Amniotic stem cell (primary cell): ENCODE results near the gene ANKRD30A.
"Not testable (repeated sequence)": the region's sequence is repeated elsewhere in the genome, so short reads cannot be mapped to it uniquely, and the experiment has no call there.

ENCODE experiments used
- DNase-seq: peaks from one replicate; lab custom pipeline; 2025; lab: John Stamatoyannopoulos, UW

ANKRD30A gene

GRCh38 chr10:37125191-37125732 lies at the start of gene ANKRD30A:
Gene ANKRD30A (plus strand): TSS chr10:37125598. CDS start chr10:37125788, 190 bp downstream.
- no peak for DNase-seq

GRCh38 chr10:37076083-37076482 lies 49.3 kb upstream of the ANKRD30A start:
- not testable (repeated sequence) for DNase-seq

- DNase-seq, result no peak
These were observed 29.4 kb upstream of the ANKRD30A start for GRCh38 chr10:37095792-37096573.

DNA sequence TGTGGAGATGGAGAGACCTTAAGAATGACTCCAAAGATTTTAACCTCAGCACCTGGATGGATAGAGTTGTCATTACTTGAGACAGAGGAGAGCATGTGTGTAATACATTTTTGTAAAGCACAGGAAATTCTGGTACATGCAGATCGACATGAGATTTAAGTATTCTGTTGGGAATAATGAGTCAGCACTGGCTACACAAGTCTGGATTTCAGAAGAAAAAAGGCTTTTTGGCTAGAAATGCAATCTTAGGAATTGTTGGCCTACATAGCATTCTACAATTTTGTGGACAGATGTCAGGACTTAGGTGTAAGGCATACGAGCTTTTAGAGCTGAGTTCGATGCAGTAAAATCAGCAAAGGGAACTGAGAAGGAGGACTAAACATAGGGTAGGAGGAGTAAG lies 24.1 kb upstream of the ANKRD30A start:
- no peak for DNase-seq

DNA sequence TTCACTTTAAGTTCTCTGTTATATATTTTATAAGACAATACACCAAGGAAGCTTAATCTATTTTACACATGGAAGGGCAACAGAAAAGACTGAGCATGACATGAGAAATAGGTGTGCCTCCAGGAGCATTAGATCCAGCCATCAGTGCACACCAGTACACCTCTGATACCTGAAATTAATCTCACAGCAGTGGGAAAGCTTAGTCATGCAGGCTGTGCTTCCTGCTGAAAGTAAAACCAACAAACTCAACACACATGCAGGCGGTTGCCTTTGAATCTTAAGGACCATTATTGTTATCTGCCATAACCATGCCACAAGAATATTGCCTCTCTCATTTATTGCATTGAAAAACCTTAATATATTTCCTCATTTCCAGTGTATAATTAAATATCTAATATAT lies 16.4 kb upstream of the ANKRD30A start:
- no peak for DNase-seq

DNA sequence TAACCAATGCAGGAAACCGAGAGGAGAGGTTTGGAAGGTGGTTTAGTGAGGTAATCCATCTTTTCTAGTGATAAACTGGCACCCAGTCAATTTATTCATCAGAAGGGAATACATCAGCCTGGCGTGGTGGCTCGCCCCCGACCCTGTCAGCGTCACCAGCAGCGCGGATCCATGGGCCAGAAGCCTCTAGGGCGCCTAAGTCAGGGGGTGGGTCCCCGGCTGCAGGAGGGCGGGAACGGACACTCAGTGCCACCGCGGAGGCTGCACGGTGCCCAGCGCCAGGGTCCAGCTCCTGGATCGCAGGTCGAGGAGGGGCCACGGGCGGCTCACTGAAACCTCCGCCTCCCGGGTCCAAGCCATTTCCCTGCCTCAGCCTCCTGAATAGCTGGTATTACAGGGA lies 866 bp upstream of the ANKRD30A start:
- no peak for DNase-seq

DNA sequence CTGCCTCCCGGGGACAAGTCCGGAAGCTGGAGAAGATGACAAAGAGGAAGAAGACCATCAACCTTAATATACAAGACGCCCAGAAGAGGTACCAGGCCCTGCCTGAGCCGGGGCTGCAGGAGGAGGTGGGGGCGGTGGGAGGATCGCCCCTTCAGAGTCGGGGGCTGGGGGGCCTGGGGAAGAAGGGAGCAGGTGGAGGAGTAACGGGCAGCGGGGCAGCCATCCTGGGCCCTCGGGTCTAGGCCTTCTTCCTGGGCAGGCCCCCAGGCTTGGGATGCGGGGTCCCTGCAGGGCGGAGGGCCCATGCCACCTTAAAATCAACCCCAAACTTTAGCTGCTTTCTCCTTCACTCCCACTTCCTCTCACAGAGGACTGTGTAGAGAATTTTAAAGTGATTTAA lies 523 bp downstream of the ANKRD30A start:
- no peak for DNase-seq

- no peak for DNase-seq
These were observed 21.0 kb downstream of the ANKRD30A start for GRCh38 chr10:37146443-37146842.

- not testable (repeated sequence) for DNase-seq
These were observed 37.0 kb downstream of the ANKRD30A start for GRCh38 chr10:37162430-37162829.

- DNase-seq, result not testable (repeated sequence)
These were observed 46.5 kb downstream of the ANKRD30A start for GRCh38 chr10:37171945-37172344.

DNA sequence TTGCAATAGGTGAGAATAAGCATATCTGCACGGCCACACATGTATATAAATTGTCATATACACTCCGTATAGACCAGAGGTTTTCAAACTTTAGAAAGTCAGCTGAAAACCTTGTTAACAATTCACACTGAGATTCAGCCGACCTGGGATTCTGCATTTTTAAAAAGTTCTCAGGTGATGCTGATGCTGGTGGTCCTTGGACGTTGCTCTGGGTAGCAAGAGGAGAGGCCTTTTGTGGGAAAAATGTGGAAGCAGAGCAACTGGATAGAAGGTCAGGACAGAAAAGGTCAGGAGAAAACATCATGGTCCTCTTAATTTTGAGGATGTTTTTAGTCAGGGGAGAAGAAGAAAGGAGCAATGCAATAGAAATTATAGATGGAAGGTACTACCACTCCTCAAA lies 52.9 kb downstream of the ANKRD30A start:
- DNase-seq, result not testable (repeated sequence)

DNA sequence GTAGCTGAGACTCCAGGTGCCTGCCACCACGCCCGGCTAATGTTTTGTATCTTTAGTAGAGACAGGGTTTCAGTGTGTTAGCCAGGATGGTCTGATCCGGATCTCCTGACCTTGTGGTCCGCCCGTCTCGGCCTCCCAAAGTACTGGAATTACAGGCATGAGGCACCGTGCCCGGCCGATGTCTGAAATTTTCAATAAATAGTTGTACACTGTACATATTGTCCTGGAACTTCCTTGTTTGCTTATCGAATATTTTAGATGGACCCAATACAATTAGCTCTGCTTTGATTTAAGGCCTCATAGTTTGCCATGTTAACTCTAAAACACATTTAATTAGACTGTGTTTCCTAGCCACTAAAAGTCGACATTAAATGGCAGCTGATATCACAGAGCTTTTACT lies 57.3 kb downstream of the ANKRD30A start:
- not testable (repeated sequence) for DNase-seq

DNA sequence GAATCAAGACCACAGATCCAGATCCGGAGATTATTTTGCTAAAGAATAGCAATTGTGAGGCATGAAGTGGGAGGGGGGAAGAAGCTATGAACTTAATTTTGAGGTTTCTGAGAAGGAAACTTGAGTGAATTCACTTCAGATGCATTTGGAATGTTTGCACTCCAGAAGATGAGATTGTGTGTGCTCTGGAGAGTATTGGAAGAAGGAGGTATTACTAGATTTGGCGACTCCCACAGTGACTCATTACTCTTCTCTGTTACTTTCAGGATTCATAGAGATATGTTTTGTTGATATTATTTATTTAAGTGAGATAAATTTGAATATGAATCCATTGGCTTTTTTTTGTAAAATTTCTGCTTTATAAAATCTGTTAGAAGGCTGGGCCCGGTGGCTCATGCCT lies 80.7 kb downstream of the ANKRD30A start:
- DNase-seq, result no peak

GRCh38 chr10:37220866-37221265 lies 95.5 kb downstream of the ANKRD30A start:
- DNase-seq, result no peak

DNA sequence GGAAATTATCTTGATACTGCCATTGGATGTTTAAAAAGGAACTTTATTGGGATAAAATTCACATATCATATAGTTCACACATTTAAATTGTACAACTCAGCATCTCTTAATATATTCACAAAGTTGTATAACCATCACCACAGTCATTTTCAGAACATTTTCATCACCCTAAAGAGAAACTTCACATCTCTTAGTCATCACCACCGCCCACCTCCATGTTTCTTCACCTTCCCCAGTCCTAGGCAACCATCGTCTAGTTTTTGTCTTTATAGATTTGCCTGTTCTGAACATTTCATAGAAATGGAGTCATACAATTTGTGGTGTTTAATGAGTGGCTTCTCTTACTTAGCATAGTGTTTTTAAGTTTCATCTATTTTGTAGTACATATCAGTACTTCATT lies 96.6 kb downstream of the ANKRD30A start:
- no peak for DNase-seq

- no peak for DNase-seq
These were observed 99.8 kb downstream of the ANKRD30A start for GRCh38 chr10:37225163-37225562.

DNA sequence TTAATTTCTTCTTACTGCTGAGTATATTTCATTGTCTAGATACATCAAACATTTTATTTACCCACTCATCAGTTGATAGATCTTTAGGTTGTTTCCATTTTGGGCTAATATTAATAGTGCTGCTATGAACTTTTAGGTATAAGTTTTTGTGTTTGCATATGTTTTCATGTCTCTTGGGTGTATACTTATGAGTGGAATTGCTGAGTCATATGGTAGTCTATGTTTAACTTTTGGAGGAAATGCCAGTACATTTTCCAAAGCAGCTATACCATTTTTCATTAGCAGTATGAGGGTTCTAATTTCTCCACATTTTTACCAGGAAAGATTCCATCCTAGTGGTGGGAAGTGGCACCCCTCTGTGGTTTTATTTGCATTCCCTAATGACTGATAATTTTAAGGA lies 101.1 kb downstream of the ANKRD30A start:
- DNase-seq, result no peak

DNA sequence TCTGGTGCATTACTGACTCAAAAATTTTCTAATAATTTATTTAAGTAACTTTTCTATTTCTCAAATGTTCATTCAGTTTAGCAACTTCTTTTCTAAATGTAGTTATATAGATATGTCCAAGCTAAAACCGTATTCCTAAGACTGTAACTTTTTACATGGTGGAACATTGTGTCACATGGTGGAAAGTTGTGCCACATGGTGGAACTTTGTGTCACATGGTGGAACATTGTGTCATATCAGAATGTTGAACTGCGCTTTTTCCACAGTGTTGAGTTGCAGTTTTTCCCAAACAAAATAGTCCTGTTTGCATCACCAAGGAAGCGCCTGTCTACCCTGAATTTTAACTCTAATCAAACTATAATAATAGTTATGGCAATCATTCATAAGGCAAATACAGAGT lies 109.3 kb downstream of the ANKRD30A start:
- DNase-seq, result no peak

GRCh38 chr10:37236093-37236492 lies 110.7 kb downstream of the ANKRD30A start:
- no peak for DNase-seq

DNA sequence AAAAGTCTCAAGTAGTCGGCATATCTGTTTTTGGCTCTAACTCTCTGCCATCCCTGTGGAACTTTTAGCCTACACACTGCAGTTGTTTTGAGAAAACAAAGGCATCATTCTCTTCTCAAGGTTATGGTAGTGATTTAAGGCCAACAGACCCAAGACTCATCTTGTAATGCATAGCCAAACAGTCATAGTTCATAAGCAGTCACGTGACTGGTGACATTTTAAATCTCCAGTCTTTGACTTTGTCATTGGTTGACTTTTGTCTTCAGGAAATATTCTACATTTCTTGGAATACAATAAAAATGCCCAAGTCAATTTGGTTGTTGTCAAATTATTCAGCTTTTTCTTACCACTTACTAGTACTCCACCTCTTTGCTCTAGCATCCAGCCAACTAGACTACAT lies 114.8 kb downstream of the ANKRD30A start:
- no peak for DNase-seq

GRCh38 chr10:37246637-37247036 lies 121.2 kb downstream of the ANKRD30A start:
- no peak for DNase-seq

DNA sequence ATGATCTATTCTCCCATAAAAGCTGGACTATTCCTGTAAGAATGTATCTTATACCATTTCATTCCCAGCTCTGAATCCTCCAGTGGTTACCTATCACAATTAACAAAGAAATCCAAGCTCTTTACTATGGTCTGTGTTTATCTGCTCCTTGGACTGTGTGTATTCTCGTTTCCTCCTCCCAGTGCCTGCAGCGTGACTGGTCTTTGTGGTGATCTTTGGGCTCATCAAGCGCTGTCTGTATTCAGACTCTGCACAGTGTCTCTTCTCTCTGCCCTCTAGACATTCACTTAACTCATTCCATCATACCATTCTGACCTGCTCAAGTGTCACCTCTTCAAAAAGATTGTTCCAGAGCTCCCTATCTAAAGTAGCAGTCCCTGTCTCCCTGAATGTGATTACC lies 130.4 kb downstream of the ANKRD30A start:
- DNase-seq, result not testable (repeated sequence)

GRCh38 chr10:37263304-37263703 lies 137.9 kb downstream of the ANKRD30A start:
- DNase-seq, result no peak

DNA sequence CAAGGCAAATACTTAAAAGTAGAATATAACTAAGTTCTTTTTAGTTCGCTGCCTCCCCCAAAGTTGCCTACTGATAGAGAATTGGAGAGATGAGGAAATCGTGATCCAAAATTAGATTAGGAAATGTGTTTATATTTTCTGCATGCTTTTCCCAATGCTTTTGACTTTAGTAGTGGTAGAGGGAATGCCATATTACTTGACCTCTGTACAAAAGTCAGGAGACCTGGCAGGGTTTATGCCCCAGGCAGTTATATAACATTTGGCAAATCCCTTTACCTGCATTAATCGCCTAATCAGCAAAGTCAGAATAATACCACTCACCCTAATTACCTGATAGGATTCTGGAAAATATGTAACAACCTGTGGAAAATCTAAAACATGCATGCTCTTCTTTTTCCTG lies 142.9 kb downstream of the ANKRD30A start:
- DNase-seq, result no peak
